SH-SY5Y (cell line): ENCODE measurements around the gene GCLC.

Source experiments
- GATA2 ChIP-seq: IDR thresholded peaks from 2 replicates; pipeline ENCODE4 v1.6.1; 2011; ENCODE audit warnings: mild to moderate bottlenecking, low read depth, low read length
- GATA3 ChIP-seq: IDR thresholded peaks from 2 replicates; pipeline ENCODE4 v1.6.1; 2011; ENCODE audit warnings: low read depth, mild to moderate bottlenecking, low read length, moderate library complexity

Gene GCLC

DNA sequence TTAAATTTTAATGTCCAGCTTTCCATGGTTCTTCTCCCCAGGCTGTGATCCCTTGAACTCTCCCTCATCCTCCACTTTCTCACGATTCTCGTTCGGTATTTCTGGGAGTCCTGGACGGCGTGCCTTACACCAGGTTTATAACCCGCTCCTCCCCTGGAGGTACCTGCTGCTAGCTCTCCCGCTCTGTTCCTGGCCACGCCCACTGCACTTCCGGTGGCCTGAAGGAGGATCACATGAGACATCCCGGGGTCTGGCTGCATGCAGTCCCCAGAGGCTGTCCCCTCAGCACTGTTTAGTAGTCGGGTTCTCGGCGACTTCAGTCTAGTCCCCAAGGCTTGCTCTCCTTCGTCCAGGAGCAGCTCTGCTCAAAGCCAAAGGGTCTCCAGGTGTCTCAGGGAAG, 28.4 kb upstream of the GCLC start:
- TF ChIP-seq GATA2 (no peak), GATA3 (no peak)

DNA sequence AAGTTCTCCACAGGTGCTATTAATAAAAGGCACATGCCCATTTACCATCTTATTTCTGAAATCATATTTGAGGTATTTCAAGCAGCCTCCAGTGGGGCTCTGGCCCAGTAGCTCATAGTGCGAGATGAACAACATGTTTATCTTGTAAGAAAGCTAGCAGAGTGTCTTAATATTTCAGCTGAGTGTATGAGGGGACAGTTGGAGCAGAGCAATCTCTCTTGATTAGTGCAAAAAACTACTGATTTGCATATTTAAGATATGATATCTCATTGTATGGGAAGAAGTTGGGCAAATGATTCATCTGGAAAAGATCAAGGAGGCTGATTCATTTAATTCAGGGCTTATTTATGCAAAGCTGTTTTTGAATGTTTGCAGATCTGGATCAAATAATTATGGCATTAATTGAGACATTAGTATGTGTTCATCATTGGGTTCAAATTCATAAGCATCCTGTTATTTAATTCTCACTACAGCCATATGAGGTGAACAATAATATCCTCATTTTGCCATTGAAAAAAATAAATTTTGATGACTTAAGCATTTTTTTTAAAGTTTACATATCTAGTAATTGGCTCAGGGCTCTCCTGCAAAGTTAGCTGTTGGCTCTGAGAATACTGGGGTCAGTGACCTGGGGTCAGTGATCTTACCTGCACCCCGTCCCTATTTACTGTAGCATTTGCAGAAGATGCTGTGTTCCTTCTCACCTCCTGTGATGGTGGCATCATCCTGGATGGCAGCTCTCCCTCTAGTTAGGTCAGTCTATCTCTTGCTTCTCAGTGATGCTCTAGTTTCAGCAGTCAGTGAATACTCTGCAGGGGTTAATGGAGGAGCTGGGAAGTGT, 24.1 kb upstream of the GCLC start:
- TF ChIP-seq GATA2 (no peak), GATA3 (no peak)

DNA sequence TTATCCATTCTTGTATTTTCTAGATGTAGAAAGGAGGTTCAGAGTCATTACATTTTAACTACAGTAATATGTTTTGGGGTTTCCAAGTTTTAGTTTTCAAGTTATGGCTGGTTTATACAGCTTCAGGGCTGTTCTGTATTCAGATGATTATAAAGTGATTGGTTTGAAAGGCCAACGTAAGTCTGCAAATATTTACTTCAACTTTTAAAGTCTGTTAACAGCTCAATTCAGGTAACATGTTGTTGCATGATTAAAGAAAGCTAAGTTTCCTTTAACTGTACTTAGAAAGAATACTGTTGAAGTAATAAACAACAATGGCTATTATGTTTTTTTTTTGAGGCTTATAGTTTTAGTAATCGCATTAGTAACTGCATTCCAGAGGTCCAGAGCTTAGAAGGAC, 22.8 kb upstream of the GCLC start:
- TF ChIP-seq GATA2 (no peak), GATA3 (no peak)

DNA sequence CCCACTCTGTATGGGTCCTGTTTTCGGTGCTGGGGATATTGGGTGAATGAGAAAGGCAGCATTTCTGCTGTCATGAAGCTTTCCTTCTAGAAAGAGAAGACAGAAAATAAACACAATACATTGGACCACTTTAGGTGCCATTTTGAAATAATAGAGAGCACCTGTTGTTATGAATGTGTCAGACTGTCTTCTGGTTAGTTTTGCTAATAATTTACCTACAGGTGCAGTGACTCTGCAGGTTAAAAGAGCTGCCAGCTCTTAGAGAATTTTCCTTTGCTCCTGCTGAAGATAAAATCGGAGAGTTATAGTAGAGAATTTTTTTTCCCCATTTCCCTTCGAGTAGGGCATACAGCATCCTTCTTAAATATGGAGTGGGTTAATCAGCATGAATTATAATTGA, 21.9 kb upstream of the GCLC start:
- no peak for TF ChIP-seq GATA2

DNA sequence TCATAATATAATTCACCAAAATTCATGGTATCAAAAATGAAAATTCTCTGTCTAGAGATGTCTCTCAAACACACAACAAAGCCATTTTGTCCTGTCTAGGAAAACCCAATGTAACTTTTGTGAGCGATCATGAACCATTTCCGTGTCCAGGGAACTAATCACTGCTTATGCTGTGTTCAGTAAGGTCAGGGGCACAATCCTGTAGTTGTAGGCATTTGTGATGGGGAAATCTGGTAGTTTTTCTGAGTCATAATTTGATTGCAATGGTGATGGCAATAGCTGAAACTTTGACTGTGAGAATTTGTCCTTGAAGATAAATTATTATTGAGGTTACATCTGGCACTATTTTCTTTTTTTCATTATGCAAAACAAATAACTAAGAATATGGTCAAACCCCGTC, 21.0 kb upstream of the GCLC start:
- TF ChIP-seq GATA3: no peak
- TF ChIP-seq GATA2: no peak

DNA sequence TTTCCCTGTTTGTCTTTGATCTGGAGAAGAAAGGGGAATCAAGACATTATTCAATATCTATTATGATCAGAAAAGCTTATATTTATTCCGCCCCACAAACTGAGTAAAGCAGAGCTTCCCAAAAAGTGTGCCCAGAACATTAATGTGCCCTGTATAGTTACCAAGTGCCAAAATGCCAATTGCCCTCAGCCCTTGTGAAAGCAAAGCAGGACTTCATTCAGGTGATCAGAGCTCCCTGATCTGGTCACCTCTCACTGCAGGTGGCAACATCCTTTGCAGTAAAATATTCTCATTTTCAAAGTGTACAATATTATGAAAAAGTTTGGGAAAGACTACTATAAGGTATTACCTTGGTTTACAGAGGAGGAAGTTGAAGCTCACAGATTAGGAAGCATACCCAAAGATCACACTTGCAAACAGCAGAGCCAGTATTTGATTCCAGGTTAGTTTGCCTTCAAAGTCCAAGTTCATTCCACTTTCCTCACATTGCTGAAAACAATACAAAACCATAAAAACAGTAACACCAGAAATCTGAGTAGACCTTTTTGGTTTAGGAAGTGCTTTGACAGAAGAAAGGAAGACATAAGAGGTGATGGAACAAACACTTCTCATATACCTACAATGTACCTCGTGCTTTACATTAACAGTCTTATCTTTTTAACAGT, 19.6 kb upstream of the GCLC start:
- no peak for TF ChIP-seq GATA2
- no peak for TF ChIP-seq GATA3

DNA sequence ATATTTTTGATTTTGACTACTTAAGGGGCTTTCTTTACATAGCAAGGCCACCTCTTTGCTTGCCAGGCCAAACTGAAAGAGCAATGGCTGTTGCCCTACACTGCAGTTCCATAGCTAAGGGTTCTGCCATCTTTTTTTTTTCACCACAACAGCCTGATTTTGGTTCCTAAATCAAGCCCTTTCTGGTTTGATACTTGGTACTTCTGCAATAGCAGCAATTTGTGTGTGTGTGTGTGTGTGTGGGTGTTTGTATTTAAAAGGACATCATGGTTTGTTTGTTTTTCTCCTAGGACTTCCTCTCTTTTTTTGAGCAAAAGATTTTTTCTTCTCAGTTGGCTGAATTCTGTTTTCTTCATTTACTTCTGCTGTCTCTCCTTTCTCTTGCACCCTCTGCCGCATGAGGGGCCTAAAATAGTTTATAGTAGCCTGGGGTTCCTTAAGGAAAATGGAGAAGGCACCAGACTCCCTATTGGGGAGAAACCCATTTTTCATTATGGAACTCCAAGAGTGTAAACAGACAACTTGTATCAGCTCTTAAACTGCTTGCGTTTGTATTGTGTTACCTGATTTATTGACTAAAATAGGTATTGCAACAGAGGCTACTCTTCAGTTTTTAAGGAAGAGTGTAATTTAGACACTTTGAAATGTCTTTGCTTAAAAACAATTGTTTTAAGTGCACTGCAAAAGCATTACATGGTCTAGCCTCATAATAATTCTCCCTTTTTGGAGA, 12.2 kb upstream of the GCLC start:
- no peak for TF ChIP-seq GATA3
- no peak for TF ChIP-seq GATA2

DNA sequence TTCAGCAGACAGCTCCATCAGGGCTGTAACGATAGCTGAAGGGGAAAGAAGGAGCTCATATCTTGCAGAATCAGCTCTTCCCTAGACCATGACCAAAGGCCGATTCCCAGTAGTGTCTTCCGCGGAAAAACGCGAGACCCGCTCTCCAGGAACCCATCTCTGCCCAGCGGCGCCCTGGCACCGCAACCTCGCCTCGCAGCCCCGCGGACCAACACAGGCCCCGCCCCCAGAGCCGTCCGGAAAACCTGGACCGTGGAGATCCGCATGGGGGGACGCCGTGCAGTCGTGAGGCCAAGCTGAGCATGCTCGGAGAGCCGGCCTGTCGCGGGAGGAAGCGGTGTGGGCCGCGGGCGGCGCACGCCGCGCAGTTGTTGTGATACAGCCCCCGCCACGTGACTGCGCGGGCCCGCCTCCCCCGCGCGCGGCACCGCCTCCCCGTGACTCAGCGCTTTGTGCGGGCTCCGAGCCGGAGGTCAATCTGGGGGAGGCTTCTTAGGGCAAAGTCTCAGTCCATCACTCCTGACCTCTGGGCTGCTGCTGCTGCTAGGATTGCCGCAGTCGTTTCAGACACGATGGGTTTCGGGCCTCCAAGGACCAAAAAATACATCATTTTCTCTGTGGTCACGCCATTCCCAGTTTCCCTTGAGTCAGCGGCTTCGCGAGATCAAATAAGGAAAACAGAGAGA, 3.1 kb upstream of the GCLC start:
- TF ChIP-seq GATA2 (peak; percentile 28; the same call in 1 of the 2 replicates), GATA3 (no peak)

DNA sequence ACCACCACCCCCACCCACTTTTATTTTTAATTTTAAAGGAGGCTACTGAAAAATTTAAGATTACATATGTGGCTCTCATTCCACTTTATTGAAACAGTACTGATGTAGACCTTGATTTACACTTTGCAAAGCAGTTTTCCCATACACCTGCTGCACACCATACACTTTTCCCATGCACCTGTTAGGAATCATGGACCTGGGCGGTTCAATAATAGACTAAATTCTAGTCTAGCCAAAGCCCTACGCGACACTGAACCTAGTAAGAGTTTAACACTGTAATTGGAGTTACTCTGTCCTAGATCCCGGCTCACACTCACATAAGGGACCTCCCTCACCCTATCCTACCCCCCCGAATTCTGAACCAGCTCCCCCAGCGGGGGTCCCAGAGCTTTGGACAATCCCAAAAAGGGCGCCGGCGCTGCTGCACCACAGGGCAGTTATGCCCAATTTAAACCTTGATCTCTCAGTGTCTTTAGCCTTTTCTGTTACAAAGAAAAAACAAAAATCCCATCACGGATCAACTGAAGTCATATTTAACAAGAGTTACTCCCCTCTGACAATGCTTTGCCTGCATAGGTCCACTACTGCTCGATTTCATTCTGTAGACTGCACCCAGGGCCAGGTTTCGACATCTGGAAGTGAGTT, 2.4 kb upstream of the GCLC start:
- no peak for TF ChIP-seq GATA3

DNA sequence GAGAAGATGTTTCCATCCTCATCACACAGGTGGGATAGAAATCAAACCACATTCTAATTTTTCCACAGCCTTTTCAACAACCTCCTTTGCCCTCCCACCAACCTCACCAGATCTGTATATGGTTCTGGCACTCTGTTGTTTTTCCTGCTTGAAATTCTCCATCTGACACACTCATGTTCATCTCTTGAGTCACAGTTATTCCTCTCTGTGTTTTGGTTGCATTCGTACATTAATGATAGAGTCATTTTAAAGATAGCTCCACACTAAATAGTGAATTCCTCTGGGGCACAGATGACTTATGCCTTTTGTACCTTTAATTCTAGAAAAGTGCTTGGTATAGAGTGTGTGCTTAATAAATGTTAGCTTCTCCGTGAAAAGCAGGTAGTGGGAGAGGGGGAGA, 1.4 kb upstream of the GCLC start:
- no peak for TF ChIP-seq GATA3
- no peak for TF ChIP-seq GATA2

DNA sequence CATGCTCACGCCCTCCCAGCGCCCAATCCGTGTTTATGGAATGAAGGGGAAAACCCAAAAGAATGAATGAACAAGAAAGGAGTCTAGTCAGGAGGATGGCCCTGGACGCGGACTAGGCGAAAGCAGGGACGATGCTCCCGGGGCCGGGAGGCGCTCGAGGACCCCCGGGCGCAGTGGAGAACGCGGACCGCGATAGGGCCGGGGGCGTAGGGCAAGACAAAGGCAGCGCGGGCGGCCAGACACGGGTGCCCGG, 758 bp downstream of the GCLC start:
- no peak for TF ChIP-seq GATA3
- TF ChIP-seq GATA2: no peak

DNA sequence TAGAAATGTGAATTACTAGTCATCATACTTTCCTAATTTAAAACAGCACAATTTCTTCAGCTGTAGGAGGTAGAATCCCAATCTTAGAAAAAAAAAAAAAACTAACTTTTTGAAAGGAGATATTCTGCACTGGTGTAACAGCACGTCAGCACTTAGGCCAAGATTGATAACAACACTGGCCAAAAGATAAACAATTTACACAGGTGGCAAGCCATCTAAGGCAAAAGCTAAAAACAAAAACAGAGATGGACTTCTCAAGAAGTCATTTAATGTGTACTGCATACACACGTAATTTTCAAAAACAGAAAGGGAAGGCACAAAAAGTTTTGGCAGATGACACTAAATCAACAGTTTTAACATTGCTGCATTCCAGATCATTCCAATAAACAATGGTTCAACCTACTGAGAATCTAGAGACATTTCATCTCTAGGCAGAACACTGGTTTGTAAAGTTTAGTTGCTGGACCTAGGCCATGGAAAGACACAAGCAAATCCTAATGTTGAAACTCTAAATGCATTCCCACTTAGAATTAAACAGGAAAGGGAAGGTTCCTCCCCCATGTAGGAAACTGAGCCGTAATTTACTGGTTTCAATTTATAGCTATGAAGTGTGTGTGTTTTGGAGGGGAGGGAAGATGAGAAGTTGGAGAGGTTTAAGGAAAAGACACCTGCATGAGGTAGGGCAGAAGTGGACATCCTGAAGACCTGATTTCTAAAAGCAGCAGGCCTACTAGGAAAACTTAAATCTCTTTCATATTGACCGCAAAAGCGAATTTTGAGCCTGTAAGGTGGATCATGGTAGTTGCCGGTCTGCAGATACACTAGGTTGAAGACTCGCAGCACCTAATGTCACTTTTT, 1.3 kb downstream of the GCLC start:
- no peak for TF ChIP-seq GATA2
- TF ChIP-seq GATA3: no peak

DNA sequence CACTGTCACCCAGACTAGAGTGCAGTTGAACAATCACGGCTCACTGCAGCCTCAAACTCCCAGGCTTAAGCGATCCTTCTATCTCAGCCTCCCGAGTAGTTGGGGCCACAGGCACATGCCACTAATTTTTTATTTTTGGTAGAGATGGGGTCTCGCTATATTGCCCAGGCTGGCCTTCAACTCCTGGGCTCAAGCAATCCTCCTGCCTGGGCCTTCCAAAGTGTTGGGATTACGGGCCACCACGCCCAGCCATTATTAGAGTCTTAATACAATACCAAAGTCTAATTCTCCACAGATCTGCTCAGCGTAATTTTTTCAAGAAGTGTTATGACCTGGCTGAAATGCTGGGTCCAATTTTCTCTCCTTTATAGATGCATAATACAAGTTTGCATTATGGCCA, 3.0 kb downstream of the GCLC start:
- no peak for TF ChIP-seq GATA2
- TF ChIP-seq GATA3: no peak
